ENCODE results near the gene KDM4B.
"Not testable (repeated sequence)": the region's sequence is repeated elsewhere in the genome, so short reads cannot be mapped to it uniquely, and the experiment has no call there.

KDM4B gene

DNA sequence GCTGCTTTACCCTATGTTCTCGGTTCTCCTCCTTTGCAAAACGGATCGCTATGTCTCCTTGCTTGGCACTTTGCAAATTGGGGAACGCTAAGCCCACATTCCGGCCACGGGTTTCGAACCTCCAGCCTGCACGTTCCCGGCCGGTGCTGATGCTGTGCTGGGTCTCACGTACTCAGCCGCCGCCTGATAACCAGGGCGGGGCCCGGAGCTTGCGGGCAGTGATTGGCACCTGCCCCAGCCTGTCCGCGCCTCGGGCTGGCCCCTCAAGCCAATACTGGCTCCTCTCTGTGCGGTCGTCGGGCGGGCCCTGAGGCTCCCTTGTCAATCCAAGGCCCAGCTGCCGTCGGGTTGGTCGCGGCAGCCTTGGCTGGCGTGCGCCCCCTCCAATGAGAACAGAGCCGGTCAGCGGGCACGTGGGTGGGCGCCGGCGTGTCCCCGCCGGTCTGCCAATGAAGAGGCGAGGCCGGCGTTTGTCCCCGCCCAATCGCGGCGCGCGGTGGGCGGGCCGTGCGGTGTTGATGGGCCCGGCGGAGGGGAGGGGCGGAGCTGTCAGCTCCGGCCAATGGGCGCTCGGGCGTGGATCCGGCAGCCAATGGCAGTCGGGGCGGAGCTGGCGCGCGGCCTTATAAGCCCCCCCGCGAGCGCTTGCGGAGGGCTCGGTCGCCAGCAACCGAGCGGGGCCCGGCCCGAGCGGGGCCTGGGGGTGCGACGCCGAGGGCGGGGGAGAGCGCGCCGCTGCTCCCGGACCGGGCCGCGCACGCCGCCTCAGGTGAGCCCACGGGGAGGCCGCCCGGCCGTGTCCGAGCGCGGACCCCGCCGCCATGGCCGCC, at the start of gene KDM4B:
Gene KDM4B (plus strand): TSS at position 652 of the 830 bp plus-strand sequence. CDS start 63,778 bp downstream, outside the sequence.
- peak; percentile 99 for DNase-seq (ENCODE audit: low spot score)

- no peak for DNase-seq (ENCODE audit: low spot score)
Observed at GRCh38 chr19:4922530-4923275, 46.2 kb upstream of the KDM4B start.

DNA sequence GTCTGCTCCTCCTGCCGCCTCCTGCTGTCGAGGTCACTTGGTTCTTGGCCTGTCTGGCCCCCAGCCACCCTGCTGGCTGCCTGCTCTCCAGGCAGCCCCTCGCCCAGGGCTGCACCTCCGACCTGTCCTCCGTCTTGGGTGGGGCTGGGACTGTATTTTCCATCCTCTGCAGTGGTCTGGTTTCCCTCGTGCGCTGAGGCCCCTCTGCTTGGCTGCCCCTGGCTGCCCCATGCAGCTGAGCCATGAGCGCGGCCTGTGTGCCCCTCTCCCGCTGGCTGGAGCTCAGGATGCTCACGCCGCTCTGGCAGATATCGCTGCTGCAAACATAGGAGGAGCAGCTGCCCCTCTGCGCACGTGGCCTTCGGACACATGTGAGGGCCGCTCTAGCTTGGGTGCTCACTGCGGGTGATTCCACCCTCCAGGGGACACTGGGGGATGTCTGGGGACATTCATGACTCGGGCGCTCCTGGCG, 45.6 kb upstream of the KDM4B start:
- no peak for DNase-seq (ENCODE audit: low spot score)

- DNase-seq (ENCODE audit: low spot score), result no peak
Observed at GRCh38 chr19:4929186-4929585, 39.7 kb upstream of the KDM4B start.

GRCh38 chr19:4930664-4931063, 38.2 kb upstream of the KDM4B start:
- DNase-seq (ENCODE audit: low spot score), result no peak

DNA sequence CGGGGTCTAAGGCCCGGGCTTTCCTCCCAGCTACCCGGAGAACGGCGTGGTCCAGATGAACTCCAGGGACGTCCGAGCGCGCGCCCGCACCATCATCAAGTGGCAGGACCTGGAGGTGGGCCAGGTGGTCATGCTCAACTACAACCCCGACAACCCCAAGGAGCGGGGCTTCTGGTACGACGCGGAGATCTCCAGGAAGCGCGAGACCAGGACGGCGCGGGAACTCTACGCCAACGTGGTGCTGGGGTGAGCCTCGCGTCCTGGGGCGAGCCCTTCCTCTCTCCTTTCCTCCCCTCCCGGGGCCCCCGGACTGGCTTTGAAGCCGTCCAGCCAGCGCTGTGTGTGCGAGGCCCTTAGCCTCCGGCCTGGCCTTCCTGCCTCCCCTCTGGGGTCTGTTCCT, 36.2 kb upstream of the KDM4B start:
- no peak for DNase-seq (ENCODE audit: low spot score)

GRCh38 chr19:4933528-4933927, 35.4 kb upstream of the KDM4B start:
- no peak for DNase-seq (ENCODE audit: low spot score)

DNA sequence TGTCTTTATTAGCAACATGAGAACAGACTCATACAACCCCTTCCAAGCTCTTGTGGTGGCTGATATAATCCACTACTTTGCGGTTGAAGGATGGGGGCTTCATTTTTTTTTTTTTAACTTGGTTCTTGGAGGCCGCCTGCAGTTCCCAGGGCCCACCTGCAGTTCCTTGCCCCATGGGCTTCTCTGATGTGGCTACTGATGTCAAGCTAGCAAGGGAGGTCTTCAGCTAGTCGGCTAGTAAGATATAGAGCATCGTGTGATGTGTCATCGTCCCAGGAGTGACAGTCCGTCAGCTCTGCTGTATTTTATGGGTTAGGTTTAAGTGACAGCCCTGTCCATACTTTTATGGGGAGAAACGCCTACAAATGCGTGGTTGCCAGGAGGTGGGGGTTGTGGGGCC, 33.5 kb upstream of the KDM4B start:
- DNase-seq (ENCODE audit: low spot score), result no peak

GRCh38 chr19:4937060-4937459, 31.9 kb upstream of the KDM4B start:
- no peak for DNase-seq (ENCODE audit: low spot score)

DNA sequence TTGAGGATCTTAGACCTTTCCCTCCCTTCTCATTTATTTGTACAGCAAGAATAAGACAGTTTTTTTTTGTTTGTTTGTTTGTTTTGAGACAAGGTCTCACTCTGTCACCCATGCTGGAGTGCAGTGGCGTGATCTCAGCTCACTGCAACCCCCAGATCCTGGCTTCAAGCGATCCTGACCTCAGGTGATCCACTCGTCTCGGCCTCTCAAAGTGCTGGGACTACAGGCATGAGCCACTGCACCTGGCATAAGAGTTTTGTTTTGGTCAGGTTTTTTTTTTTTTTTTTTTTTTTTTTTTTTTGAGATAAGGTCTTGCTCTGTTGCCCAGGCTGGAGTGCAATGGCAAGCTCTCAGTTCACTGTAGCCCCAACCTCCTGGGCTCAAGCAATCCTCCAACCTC, 30.5 kb upstream of the KDM4B start:
- DNase-seq (ENCODE audit: low spot score), result not testable (repeated sequence)

DNA sequence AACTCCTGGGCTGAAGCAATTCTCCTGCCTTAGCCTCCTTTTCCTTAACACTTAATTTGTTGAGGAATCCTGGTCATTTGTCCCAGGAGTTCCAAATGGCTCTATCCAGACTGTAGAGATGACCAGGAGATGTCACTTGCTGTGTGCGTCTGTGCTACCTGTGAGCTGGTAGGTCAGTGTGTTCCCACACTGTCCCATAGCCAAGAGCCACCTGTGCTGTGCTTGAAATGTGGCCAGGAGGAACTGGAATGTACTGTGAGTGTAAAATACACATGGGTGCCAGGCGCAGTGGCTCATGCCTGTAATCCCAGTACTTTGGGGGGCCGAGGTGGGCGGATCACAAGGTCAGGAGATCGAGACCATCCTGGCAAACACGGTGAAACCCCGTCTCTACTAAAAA, 29.4 kb upstream of the KDM4B start:
- no peak for DNase-seq (ENCODE audit: low spot score)

DNA sequence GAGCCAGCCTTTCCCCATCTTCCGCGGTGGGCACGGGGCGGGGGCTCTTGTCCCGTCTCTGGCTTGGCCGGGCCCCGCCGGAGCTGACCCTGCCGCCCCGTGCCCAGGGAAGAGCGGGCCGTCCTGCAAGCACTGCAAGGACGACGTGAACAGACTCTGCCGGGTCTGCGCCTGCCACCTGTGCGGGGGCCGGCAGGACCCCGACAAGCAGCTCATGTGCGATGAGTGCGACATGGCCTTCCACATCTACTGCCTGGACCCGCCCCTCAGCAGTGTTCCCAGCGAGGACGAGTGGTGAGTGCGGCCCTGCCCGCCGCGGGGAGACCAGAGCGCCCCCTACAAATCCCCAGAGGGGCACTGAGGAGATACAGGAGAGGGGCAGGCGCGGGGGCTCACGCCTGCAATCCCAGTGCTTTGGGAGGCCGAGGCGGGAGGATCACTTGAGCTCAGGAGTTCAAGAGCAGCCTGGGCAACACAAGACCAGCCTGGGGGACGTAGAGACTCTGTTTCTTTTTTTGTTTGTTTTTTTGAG, 27.2 kb upstream of the KDM4B start:
- not testable (repeated sequence) for DNase-seq (ENCODE audit: low spot score)

GRCh38 chr19:4950650-4951049, 18.3 kb upstream of the KDM4B start:
- DNase-seq (ENCODE audit: low spot score), result not testable (repeated sequence)

- DNase-seq (ENCODE audit: low spot score), result no peak
Observed at GRCh38 chr19:4951656-4952055, 17.3 kb upstream of the KDM4B start.

- DNase-seq (ENCODE audit: low spot score), result no peak
Observed at GRCh38 chr19:4952945-4953344, 16.0 kb upstream of the KDM4B start.

DNA sequence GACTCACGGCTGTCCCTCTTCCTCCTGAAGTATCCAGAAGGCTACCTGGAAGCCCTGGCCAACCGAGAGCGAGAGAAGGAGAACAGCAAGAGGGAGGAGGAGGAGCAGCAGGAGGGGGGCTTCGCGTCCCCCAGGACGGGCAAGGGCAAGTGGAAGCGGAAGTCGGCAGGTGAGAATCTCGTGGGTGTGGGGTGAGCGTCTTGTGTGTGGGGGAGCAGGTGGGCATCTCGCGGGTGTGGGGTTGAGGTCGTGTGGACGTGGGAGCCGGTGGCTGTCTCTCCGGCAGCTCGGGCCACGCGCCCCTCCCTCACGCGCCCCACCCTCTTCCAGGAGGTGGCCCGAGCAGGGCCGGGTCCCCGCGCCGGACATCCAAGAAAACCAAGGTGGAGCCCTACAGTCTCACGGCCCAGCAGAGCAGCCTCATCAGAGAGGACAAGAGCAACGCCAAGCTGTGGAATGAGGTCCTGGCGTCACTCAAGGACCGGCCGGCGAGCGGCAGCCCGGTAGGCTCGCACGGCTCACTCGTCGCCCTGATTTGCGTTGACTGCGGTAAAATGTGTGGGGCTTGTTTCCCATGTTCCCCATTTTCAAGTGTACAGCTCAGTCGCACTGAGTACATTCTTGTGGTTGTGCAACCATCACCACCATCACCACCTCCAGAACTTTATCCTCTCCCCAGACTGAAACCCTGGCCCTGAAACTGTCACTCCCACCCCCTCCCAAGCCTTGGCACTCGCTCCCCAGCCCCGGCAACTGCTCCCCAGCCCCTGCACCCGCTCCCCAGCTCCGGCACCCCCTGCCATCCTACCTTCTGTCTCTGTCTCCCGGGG, 14.4 kb upstream of the KDM4B start:
- DNase-seq (ENCODE audit: low spot score), result not testable (repeated sequence)

GRCh38 chr19:4955274-4955673, 13.6 kb upstream of the KDM4B start:
- DNase-seq (ENCODE audit: low spot score), result no peak

- DNase-seq (ENCODE audit: low spot score), result no peak
Observed at GRCh38 chr19:4957981-4958380, 10.9 kb upstream of the KDM4B start.

DNA sequence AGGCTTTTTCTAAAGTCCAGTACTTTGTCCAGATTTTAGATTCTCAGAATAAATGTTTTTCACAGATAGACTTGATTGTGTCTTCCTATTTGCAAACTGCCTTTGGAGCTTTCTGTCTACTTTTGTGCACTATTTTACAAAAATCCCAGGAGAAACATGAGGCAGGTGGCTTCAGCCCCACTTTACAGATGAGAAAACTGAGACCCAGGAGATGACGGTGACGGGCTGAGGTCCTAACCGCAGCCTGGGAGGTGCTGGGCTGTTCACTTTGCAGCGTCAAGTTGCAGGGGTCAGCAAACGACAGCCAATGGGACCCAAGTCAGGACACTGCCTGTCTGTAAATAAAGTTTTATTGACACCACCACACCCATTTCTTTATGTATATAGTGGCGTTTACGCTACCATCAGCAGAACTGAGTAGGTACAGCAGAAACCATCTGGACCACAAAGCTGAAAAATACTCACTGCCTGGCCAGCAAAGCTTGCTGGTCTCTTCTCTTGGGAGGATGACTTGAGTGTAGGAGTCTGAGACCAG, 6.8 kb upstream of the KDM4B start:
- DNase-seq (ENCODE audit: low spot score), result no peak

GRCh38 chr19:4965061-4965460, 3.9 kb upstream of the KDM4B start:
- DNase-seq (ENCODE audit: low spot score), result no peak

DNA sequence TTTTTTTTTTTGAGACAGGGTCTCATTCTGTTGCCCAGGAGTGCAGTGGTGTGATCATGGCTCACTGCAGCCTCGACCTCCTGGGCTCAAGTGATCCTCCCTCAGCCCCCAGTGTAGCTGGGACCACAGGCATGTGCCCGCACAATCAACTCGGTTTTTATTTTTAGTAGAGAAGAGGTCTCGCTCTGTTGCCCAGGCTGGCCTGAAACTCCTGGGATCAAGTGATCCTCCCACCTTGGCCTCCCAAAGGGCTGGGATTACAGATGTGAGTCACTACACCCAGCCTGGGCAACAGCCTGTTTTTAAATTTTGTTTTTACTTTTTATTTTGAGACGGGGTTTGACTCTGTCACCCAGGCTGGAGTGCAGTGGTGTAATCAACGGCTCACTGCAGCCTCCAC, 2.3 kb upstream of the KDM4B start:
- DNase-seq (ENCODE audit: low spot score), result no peak

Data from NAMALWA (cell line).